Neuronal stem cell (in vitro differentiated cells): ENCODE results near the gene ZNF799.
A peak's percentile ranks its signal among the peaks of the same experiment; 100 is the strongest.
"Not testable (repeated sequence)": the region's sequence is repeated elsewhere in the genome, so short reads cannot be mapped to it uniquely, and the experiment has no call there.

Experiments used
- DNase-seq: peaks from one replicate; pipeline ENCODE4 v3.0.0-alpha.2; 2013; ENCODE audit warnings: low spot score
- H2AFZ ChIP-seq: one replicate; pipeline ENCODE4 v1.6.1; 2013; ENCODE audit warnings: mild to moderate bottlenecking, low read length, inconsistent platforms
- H2AK5ac ChIP-seq: 2 replicates; pipeline ENCODE4 v1.6.1; 2013; ENCODE audit warnings: low read depth, mild to moderate bottlenecking, inconsistent platforms, low read length, moderate library complexity, mixed read lengths
- H2BK120ac ChIP-seq: 2 replicates; pipeline ENCODE4 v1.6.1; 2013; ENCODE audit warnings: low read depth, mild to moderate bottlenecking, inconsistent platforms, low read length, moderate library complexity, mixed read lengths
- H2BK12ac ChIP-seq: one replicate; pipeline ENCODE4 v1.6.1; 2013; ENCODE audit warnings: low read length, inconsistent platforms
- H2BK15ac ChIP-seq: 2 replicates; pipeline ENCODE4 v1.6.1; 2013; ENCODE audit warnings: mild to moderate bottlenecking, low read length, inconsistent platforms, mixed read lengths
- H2BK5ac ChIP-seq: one replicate; pipeline ENCODE4 v1.6.1; 2013; ENCODE audit warnings: inconsistent platforms, mild to moderate bottlenecking, low read length, moderate library complexity
- H3K14ac ChIP-seq: one replicate; pipeline ENCODE4 v1.6.1; 2013; ENCODE audit warnings: low read length, inconsistent platforms
- H3K18ac ChIP-seq: 2 replicates; pipeline ENCODE4 v1.6.1; 2013; ENCODE audit warnings: low read length, inconsistent platforms
- H3K23ac ChIP-seq: 2 replicates; pipeline ENCODE4 v1.6.1; 2013; ENCODE audit warnings: low read depth, mild to moderate bottlenecking, mixed read lengths, low read length, inconsistent platforms; ENCODE audit not compliant: poor library complexity
- H3K27ac ChIP-seq: replicated peaks from 3 replicates; pipeline ENCODE4 v1.5.1; 2013; ENCODE audit warnings: low read length, inconsistent platforms
- H3K27me3 ChIP-seq, 3 experiments: 2 replicates each; pipeline ENCODE4 v1.6.1; 2013; ENCODE audit warnings: low read length in 3 of 3, mild to moderate bottlenecking in 2 of 3, inconsistent platforms in 1 of 3, low read depth in 1 of 3, mixed read lengths in 1 of 3, moderate library complexity in 1 of 3; ENCODE audit not compliant: control insufficient read depth in 3 of 3, insufficient read depth in 3 of 3
- H3K36me3 ChIP-seq, 2 donors: replicated peaks in 1 of 2; 2 replicates each; pipeline ENCODE4 v1.6.1; 2013; ENCODE audit warnings: low read length in 2 of 2; ENCODE audit not compliant: control insufficient read depth in 2 of 2, insufficient read depth in 2 of 2
- H3K4ac ChIP-seq: 2 replicates; pipeline ENCODE4 v1.6.1; 2013; ENCODE audit warnings: inconsistent platforms, mild to moderate bottlenecking, low read length, moderate library complexity
- H3K4me1 ChIP-seq, 2 donors: 1 replicate in 1 of 2; 2 replicates in 1 of 2; pipeline ENCODE4 v1.6.1; 2013; ENCODE audit warnings: low read length in 2 of 2, low read depth in 1 of 2; ENCODE audit not compliant: control insufficient read depth in 2 of 2, insufficient read depth in 1 of 2
- H3K4me2 ChIP-seq: one replicate; pipeline ENCODE4 v1.6.1; 2013; ENCODE audit warnings: mild to moderate bottlenecking, low read length, inconsistent platforms; ENCODE audit not compliant: insufficient read depth, poor library complexity, severe bottlenecking
- H3K4me3 ChIP-seq, 2 donors: 2 replicates each; pipeline ENCODE4 v1.5.1; 2013; ENCODE audit warnings: low read length in 2 of 2, mild to moderate bottlenecking in 2 of 2, inconsistent platforms in 1 of 2, moderate library complexity in 1 of 2
- H3K79me1 ChIP-seq: one replicate; pipeline ENCODE4 v1.6.1; 2013; ENCODE audit warnings: low read depth, mild to moderate bottlenecking, inconsistent platforms, low read length, moderate library complexity
- H3K9ac ChIP-seq: one replicate; pipeline ENCODE4 v1.6.1; 2013; ENCODE audit warnings: mild to moderate bottlenecking, low read depth, low read length, inconsistent platforms; ENCODE audit not compliant: poor library complexity
- H3K9me3 ChIP-seq, 2 donors: replicated peaks in 1 of 2; 2 replicates each; pipeline versions ENCODE3 to v1.6.1; 2013; ENCODE audit warnings: low read length in 2 of 2, mild to moderate bottlenecking in 2 of 2, inconsistent platforms in 1 of 2, low read depth in 1 of 2, mixed read lengths in 1 of 2, moderate library complexity in 1 of 2; ENCODE audit not compliant: control insufficient read depth in 2 of 2, insufficient read depth in 1 of 2
- H4K8ac ChIP-seq: one replicate; pipeline ENCODE4 v1.6.1; 2013; ENCODE audit warnings: low read depth, mild to moderate bottlenecking, inconsistent platforms, low read length, moderate library complexity
- H4K91ac ChIP-seq: one replicate; pipeline ENCODE4 v1.6.1; 2013; ENCODE audit warnings: low read length, low read depth, mild to moderate bottlenecking, inconsistent platforms; ENCODE audit not compliant: poor library complexity
- WGBS, 2 donors: extraction: QIAGEN DNeasy Blood & Tissue Kit; methylation state at CpG; one replicate each; pipeline ENCODE4 v1.1.7; 2013; ENCODE audit warnings: missing lambda C conversion rate in 2 of 2, mixed read lengths in 1 of 2; ENCODE audit not compliant: insufficient read length in 2 of 2, insufficient replicate concordance in 1 of 2; ENCODE audit errors: extremely low coverage in 2 of 2; 5-methylcytosine and 5-hydroxymethylcytosine counted together

Gene ZNF799

DNA sequence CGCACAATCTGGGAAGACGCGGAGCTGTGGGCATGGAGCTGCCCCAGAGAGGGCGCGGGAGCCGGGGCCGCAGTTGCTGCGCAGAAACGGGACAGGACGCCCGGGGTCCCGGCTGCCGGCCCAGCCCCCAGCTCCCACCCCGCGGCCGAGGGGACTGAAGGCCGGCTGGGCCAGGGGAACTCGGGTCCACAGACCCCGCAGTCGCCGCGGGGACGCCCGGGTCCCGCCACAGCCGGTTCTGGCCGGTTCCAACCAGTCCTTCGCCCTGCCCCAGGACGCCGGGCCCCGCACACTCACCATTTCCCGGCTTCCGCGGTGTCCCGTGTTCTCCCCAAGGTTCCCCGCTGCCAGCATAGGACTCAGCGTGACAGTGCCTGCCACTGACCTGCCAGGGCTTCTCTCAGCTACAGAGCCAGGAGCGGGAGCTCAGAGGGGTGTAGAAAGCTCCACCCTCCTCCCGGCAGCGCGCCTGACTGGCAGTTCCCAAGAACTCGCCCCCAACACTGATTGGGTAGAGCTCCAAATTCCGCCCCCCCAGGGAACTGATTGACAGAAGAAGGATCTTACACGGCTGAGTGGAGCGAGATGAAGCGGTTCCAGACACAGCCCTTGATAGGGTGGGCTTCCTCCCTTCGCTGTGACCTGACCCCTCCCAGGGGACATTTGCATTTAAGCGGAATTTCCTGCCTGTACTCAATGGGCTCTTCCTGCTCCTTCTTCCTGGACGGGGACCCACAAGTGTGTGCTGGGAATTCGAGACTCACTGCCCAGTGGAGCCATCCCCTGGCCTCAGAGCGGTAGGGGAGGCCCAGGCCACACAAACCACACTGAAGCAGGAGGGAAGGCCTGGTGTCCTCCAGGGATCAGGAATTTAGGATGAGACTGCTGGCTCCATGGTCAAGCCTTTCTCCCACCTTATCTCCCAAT is 35.6 kb downstream of the ZNF799 start, which contains the start of gene ZNF442:
TSS of gene ZNF442 (minus strand) at position 448 of the 927 bp plus-strand sequence. CDS start 2,052 bp downstream, outside the sequence.
- H3K27ac ChIP-seq, result peak within 1 kb of the TSS; percentile 83
- no CpG with 5 or more reads among the region's 51 CpGs for WGBS, 2 donors

DNA sequence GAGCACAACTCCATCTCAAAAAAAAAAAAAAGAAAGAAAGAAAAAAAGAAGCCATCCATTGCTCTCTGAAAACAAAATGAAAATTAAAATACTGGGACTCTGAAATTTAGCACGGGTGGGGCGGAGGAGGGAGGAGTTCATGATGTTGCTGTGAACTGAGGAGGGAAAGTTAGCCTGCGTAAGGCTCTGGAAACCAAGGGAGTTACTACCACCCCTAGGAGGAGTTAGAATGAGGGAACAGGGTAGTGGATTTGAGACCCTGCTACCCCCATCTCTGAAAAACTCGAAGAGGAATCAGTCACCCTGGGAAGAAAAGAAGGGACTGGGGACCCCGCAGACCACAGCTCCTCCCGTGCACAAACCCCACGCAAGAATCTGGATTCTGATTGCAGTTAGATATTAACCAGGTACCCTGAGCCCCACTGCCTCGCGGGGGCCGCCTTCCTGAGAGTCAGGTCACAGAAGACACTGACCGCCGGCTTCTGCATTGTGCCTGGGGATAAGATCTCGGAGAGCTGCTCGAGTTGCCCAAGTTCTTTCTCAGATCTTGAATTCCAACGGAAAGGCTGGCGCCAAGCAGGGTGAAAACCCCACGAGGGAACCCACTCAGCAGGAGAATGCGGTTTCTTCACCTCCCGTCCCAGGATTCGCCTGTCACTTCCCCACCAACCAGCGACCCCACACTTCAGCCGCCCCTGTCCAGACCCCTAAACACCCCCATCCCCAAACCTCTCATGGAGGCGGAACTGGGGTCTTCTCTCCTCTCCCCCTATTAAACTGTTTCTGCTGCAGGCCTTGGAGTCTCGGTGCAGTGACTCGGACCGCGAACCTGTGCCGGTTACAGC is 36.5 kb downstream of the ZNF799 start:
- H4K8ac ChIP-seq, result no peak overlapping the region
- WGBS, 2 donors, result no CpG with 5 or more reads among the region's 28 CpGs
- H3K27me3 ChIP-seq, result no peaks in the 10 kb centered on the region
- peak overlapping the region; percentile 78 for H3K4me2 ChIP-seq
- H3K9me3 ChIP-seq, result peaks cover 9 to 38% of the 10 kb centered on the region in 2 donors
- H3K36me3 ChIP-seq, result peaks cover 0 to 15% of the 10 kb centered on the region in 2 donors
- no peak for DNase-seq
- peak overlapping the region; percentile 84 for H2AFZ ChIP-seq
- H3K4me1 ChIP-seq, result no peaks in the 10 kb centered on the region
- no peak overlapping the region for H3K14ac ChIP-seq
- peak overlapping the region; percentile 37 for H2BK15ac ChIP-seq
- H2AK5ac ChIP-seq, result no peak overlapping the region
- H3K27ac ChIP-seq, result no peak overlapping the region
- no peak overlapping the region for H2BK12ac ChIP-seq
- H3K4me3 ChIP-seq, result peak overlapping the region; percentile 86 to 94
- no peak overlapping the region for H2BK120ac ChIP-seq
- peak overlapping the region; percentile 68 for H3K23ac ChIP-seq
- H4K91ac ChIP-seq, result no peak overlapping the region
- H3K79me1 ChIP-seq, result no peaks in the 10 kb centered on the region
- H2BK5ac ChIP-seq, result no peak overlapping the region
- peak overlapping the region; percentile 87 for H3K9ac ChIP-seq
- peak overlapping the region; percentile 94 for H3K18ac ChIP-seq
- no peak overlapping the region for H3K4ac ChIP-seq

More for the DNA sequence above, 35.6 kb downstream of the ZNF799 start, which contains the start of gene ZNF442:
- Histone ChIP-seq H3K4ac (no peak within 1 kb of the TSS), H2BK15ac (peak within 1 kb of the TSS; percentile 37), H2BK5ac (no peak within 1 kb of the TSS), H3K18ac (peak within 1 kb of the TSS; percentile 94), H3K4me3 (peak within 1 kb of the TSS; percentile 86 to 94), H2BK120ac (no peak within 1 kb of the TSS), H3K27me3 (no peaks in the 10 kb centered on the region), H3K79me1 (no peaks in the 10 kb centered on the region), H4K8ac (no peak within 1 kb of the TSS), H3K14ac (no peak within 1 kb of the TSS), H3K4me1 (no peaks in the 10 kb centered on the region), H2AFZ (peak within 1 kb of the TSS; percentile 84), H3K9me3 (peaks cover 9 to 34% of the 10 kb centered on the region in 2 donors), H3K36me3 (peaks cover 0 to 15% of the 10 kb centered on the region in 2 donors), H3K9ac (peak within 1 kb of the TSS; percentile 87), H2AK5ac (no peak within 1 kb of the TSS), H3K23ac (peak within 1 kb of the TSS; percentile 94), H2BK12ac (no peak within 1 kb of the TSS), H4K91ac (no peak within 1 kb of the TSS), H3K4me2 (peak within 1 kb of the TSS; percentile 78)
- peak; percentile 97 for DNase-seq

DNA sequence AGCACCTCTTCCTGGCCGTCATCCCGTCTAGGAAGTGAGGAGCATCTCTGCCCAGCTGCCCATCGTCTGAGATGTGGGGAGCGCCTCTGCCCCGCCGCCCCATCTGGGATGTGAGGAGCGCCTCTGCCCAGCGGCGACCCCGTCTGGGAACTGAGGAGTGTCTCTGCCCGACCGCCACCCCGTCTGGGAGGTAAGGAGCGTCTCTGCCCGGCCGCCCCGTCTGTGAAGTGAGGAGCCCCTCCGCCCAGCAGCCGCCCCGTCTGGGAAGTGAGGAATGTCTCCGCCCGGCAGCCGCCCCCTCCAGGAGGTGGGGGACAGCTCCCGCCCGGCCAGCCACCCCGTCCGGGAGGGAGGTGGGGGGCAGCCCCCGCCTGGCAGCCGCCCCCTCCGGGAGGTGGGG is 38.8 kb downstream of the ZNF799 start:
- not testable (repeated sequence) for H3K27me3 ChIP-seq, H2BK5ac ChIP-seq, H3K14ac ChIP-seq, H2BK15ac ChIP-seq, H3K79me1 ChIP-seq, H3K4me1 ChIP-seq, H3K27ac ChIP-seq, H3K4me3 ChIP-seq, H3K18ac ChIP-seq, H4K91ac ChIP-seq, H3K9ac ChIP-seq, H2AK5ac ChIP-seq, H2AFZ ChIP-seq, H3K4me2 ChIP-seq, H3K23ac ChIP-seq, H2BK120ac ChIP-seq, H2BK12ac ChIP-seq, H4K8ac ChIP-seq, H3K4ac ChIP-seq, DNase-seq
- H3K9me3 ChIP-seq, result peaks cover 10 to 52% of the 10 kb centered on the region in 2 donors
- WGBS, 2 donors, result no CpG with 5 or more reads among the region's 30 CpGs
- H3K36me3 ChIP-seq, result peaks cover 0 to 19% of the 10 kb centered on the region in 2 donors
